HG03039 (cell line): ENCODE data around the gene RHBG.

ENCODE experiments used
- ATAC-seq: cut with Tn5 transposase; IDR thresholded peaks from one replicate; pipeline ENCODE4 v1.9.1; 2021; ENCODE audit warnings: mild to moderate bottlenecking, moderate library complexity; ENCODE audit not compliant: unreplicated experiment

Gene RHBG

GRCh38 chr1:156422602-156423091, 53.6 kb downstream of the RHBG start:
- no peak for ATAC-seq

- no peak for ATAC-seq
These were observed 54.7 kb downstream of the RHBG start for GRCh38 chr1:156423422-156424352.

- ATAC-seq, result no peak
These were observed 55.9 kb downstream of the RHBG start for GRCh38 chr1:156424806-156425432.

GRCh38 chr1:156425943-156426342, 56.9 kb downstream of the RHBG start:
- ATAC-seq, result no peak

- no peak for ATAC-seq
These were observed 58.9 kb downstream of the RHBG start for GRCh38 chr1:156427957-156428356.

- no peak for ATAC-seq
These were observed 59.8 kb downstream of the RHBG start for GRCh38 chr1:156428746-156429288.

GRCh38 chr1:156429313-156430060, 60.5 kb downstream of the RHBG start:
- no peak for ATAC-seq

- no peak for ATAC-seq
These were observed 61.3 kb downstream of the RHBG start for GRCh38 chr1:156430303-156430702.

- ATAC-seq, result no peak
These were observed 61.9 kb downstream of the RHBG start for GRCh38 chr1:156430866-156431265.

- ATAC-seq, result no peak
These were observed 62.4 kb downstream of the RHBG start for GRCh38 chr1:156431366-156431765.

GRCh38 chr1:156431769-156432668, 63.0 kb downstream of the RHBG start:
- no peak for ATAC-seq

GRCh38 chr1:156432669-156433018, 63.6 kb downstream of the RHBG start:
- ATAC-seq, result no peak

- ATAC-seq, result no peak
These were observed 64.0 kb downstream of the RHBG start for GRCh38 chr1:156433032-156433431.

GRCh38 chr1:156433602-156434001, 64.6 kb downstream of the RHBG start:
- ATAC-seq, result no peak
